ENCODE data around the gene UTP4.

The UTP4 gene

DNA sequence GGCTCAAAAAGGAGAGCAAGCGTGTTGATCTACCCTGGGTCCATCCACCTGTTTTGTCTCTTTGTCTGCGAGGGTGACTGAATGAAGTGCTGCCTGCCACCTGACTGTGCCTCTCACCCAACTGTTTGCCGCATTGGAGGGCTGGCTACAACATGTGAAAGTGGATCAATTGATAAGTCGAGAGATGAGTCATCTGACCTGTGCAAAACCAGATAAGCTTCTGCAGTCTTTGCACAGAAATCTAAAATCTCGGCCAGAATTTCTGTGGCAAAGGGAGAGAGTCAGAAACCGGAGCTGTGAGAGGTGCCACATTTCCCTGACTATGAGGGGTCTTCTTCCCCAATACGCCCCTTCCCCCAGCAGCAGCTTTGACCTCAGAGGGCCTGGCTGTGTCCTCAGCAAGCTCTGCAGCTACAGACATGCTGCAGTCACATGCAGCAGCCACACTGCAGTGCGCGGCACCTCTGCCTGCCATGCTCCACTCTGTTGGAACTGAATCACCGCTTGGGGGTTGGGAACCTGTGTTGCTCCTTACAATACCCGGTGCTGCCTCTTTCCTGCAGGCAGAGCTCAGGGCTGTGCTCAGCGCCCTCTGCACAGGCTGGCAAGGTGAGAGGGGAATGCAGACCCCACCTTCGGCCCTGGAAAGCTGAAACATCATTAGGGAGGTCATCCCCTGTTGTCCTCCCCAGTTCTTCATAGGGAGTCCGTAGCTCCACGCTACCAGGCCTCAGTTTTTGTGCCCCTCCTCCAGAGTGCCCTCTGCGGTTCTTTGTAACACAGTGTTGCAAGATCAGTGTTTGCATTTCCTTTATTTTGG lies 43.1 kb upstream of the UTP4 start:
- TF ChIP-seq, protein P1, sequence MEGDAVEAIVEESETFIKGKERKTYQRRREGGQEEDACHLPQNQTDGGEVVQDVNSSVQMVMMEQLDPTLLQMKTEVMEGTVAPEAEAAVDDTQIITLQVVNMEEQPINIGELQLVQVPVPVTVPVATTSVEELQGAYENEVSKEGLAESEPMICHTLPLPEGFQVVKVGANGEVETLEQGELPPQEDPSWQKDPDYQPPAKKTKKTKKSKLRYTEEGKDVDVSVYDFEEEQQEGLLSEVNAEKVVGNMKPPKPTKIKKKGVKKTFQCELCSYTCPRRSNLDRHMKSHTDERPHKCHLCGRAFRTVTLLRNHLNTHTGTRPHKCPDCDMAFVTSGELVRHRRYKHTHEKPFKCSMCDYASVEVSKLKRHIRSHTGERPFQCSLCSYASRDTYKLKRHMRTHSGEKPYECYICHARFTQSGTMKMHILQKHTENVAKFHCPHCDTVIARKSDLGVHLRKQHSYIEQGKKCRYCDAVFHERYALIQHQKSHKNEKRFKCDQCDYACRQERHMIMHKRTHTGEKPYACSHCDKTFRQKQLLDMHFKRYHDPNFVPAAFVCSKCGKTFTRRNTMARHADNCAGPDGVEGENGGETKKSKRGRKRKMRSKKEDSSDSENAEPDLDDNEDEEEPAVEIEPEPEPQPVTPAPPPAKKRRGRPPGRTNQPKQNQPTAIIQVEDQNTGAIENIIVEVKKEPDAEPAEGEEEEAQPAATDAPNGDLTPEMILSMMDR (conservative IDR thresholded peaks at IDR 0.05; ENCODE audit: low read depth, low read length), result no peak
- DNase-seq (ENCODE audit: low read depth), result peak; percentile 41

DNA sequence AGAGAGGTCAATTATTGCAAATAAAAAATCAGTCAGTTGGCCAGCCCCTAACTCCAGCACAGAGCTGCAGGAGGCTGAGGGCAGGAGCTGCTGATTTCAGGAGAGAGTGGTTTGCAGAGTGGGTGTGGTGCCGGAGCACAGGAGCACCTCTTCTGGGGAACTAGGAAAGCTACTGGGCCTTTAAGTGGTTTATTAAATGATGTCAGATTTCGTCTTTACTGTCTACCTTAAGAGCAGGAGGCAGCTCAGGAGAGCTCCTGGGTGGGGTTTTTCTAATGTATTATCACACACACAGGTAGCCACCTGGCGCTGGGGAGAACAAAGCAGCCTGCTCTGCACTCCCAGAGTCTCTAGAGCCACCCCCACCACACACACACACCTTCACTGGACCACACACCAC lies 38.5 kb upstream of the UTP4 start:
- no peak overlapping the region for H3K4me3 ChIP-seq (ENCODE audit: low read depth, low read length)
- no peak for DNase-seq (ENCODE audit: low read depth)
- TF ChIP-seq, protein P1 (conservative IDR thresholded peaks at IDR 0.05; ENCODE audit: low read depth, low read length), result no peak

More for the DNA sequence above, 43.1 kb upstream of the UTP4 start:
- H3K4me3 ChIP-seq (ENCODE audit: low read depth, low read length), result no peak overlapping the region

DNA sequence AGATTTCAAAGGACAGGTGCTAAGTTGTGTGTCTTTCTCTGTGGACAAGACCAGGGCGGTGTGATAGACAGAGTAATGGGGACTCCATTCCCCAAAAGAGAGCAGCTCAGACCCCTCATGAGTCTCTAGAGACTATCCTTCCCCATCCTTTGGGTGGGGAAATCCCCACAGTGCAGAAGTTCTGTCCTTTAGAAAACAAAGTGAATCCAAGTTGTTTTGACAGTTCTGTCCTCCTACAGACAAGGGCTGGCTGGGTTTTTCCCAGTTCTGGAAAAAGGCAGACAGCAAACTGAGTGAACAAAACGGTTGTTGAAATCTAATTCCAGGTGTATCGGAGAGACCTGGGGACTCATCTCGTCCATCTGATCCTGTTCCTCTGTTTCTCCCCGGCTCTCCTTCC lies 37.9 kb upstream of the UTP4 start:
- no peak overlapping the region for H3K4me3 ChIP-seq (ENCODE audit: low read depth, low read length)
- no peak for DNase-seq (ENCODE audit: low read depth)
- TF ChIP-seq, protein P1 (conservative IDR thresholded peaks at IDR 0.05; ENCODE audit: low read depth, low read length), result no peak

DNA sequence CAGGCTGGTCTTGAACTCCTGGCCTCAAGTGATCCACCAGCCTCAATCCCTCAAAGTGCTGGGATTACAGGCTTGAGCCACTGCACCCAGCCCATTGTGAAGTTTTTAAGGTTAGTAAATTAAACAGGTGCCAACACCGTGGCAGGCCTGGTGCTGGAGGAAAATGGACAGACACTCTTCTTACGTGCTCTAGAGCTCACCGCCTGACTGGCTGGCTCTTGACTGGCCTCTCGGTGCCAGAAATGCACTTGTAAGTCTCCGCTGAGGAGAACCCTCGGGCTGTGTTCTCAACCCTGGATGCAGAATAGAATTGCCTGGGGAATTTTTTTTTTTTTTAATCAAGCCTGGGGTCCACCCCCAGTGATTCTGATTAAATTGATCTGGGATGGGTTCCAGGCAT lies 37.3 kb upstream of the UTP4 start:
- TF ChIP-seq, protein P1 (conservative IDR thresholded peaks at IDR 0.05; ENCODE audit: low read depth, low read length), result no peak
- no peak for DNase-seq (ENCODE audit: low read depth)
- H3K4me3 ChIP-seq (ENCODE audit: low read depth, low read length), result no peak overlapping the region

DNA sequence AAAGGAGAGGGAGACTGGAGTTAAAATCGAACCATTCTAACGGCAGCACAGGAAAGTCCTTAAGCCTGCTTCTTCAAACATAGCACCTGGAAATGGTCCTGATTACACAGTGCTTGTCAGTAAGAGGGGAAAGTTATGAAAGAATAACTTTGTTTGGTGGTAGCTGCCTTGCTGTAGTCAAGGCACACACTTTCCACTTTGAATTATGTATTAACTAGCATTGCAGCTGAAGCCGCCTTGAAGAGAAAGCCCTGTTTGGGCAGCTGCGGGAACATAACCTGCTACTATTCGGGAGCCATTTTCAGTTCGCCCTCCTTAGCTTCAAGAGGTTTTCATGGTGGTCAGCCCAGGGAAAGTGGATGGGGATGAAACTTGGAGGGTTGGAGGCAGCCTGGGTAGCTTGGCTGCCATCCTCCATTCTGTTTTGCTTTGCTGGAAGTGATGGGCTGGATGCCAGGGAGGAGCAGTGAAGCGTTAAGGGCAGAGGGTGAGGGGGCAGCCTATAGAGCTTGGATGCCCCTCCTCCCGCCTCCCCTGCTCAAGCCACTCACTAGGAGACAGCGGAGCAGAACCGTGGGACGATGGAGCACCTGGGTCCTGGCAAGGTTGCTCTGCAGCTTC lies 32.3 kb upstream of the UTP4 start:
- no peak for DNase-seq (ENCODE audit: low read depth)
- H3K4me3 ChIP-seq (ENCODE audit: low read depth, low read length), result no peak overlapping the region
- TF ChIP-seq, protein P1 (conservative IDR thresholded peaks at IDR 0.05; ENCODE audit: low read depth, low read length), result no peak

DNA sequence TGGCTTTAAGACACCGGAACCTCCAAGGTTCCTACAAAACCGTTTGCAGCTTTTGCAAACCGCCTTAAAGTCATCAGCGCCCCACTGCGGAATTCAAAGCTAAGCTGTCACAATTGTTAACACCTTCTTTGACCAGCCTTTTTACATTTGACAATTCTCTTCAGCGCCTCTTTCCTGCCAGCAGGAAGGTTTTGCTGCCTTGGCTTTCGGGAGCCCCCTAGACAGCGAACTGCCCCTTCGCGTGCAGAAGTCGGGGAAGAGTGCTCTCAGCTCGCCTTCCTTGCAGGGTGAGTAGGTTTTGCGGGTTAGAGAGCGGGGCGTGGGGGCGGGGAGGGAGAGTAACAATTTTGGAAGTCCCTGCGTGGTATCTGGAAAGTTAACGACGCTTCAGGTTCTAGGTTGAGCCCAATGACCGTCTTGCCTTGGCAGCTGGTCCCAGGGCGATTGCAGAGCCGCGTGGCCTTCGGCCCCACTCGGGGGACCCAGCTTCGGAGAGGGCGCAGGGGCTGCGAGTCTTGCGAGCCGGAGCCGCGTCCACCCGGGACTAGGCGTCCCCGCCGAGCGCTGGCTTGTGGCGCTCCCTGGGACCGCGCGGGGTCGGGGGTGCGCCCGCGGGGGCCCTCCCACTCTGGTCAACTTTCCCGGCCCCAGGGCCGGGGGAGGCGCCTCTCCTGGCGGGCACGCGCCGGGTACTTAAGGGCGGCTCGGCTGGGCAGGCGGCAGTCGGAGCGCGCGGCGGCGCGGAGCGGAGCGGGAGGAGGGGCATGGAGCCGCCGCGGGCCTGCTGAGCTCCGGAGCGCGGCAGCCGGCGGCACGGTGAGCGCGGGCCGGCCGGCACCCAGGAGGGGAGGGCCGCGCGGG lies 26.7 kb upstream of the UTP4 start, which contains the start of gene HAS3:
Gene HAS3, plus strand, starts transcription at position 153 of the 861 bp plus-strand sequence. CDS start 3,743 bp downstream, outside the sequence.
- peak; percentile 80 for DNase-seq (ENCODE audit: low read depth)
- TF ChIP-seq, protein P1 (conservative IDR thresholded peaks at IDR 0.05; ENCODE audit: low read depth, low read length), result peak; percentile 52
- peak within 1 kb of the TSS; percentile 60 for H3K4me3 ChIP-seq (ENCODE audit: low read depth, low read length)
